ENCODE results near the gene MAP3K20.
"Not testable (repeated sequence)": the region's sequence is repeated elsewhere in the genome, so short reads cannot be mapped to it uniquely, and the experiment has no call there.

MAP3K20 gene

GRCh38 chr2:173075781-173076580 is at the start of gene MAP3K20:
TSS of gene MAP3K20 (plus strand) at chr2:173075846. CDS start at chr2:173091032, 15,186 bp downstream.
- Histone ChIP-seq H3K4me1 (ENCODE audit: control insufficient read depth, insufficient read depth, low read length) (peaks cover 21% of the 10 kb centered on the region), H3K36me3 (ENCODE audit: control insufficient read depth, insufficient read depth, low read length) (no peaks in the 10 kb centered on the region), H3K4me3 (ENCODE audit: low read length) (peak within 1 kb of the TSS; percentile 85), H3K9ac (ENCODE audit: low read length) (peak within 1 kb of the TSS; percentile 86), H3K27me3 (ENCODE audit: control insufficient read depth, insufficient read depth, low read length) (peaks cover 2% of the 10 kb centered on the region), H3K27ac (ENCODE audit: low read depth, low read length) (peak within 1 kb of the TSS; percentile 97)

- Histone ChIP-seq H3K27ac (ENCODE audit: low read depth, low read length) (no peak overlapping the region), H3K9ac (ENCODE audit: low read length) (no peak overlapping the region), H3K4me3 (ENCODE audit: low read length) (no peak overlapping the region), H3K36me3 (ENCODE audit: control insufficient read depth, insufficient read depth, low read length) (no peaks in the 10 kb centered on the region), H3K27me3 (ENCODE audit: control insufficient read depth, insufficient read depth, low read length) (no peaks in the 10 kb centered on the region), H3K4me1 (ENCODE audit: control insufficient read depth, insufficient read depth, low read length) (peaks cover 17% of the 10 kb centered on the region)
These were observed 49.2 kb upstream of the MAP3K20 start for GRCh38 chr2:173026479-173026878.

- no peaks in the 10 kb centered on the region for H3K36me3 ChIP-seq (ENCODE audit: control insufficient read depth, insufficient read depth, low read length)
- H3K27me3 ChIP-seq (ENCODE audit: control insufficient read depth, insufficient read depth, low read length): no peaks in the 10 kb centered on the region
- H3K4me1 ChIP-seq (ENCODE audit: control insufficient read depth, insufficient read depth, low read length): peaks cover 17% of the 10 kb centered on the region
- H3K27ac ChIP-seq (ENCODE audit: low read depth, low read length): peak overlapping the region; percentile 83
- H3K9ac ChIP-seq (ENCODE audit: low read length): no peak overlapping the region
- no peak overlapping the region for H3K4me3 ChIP-seq (ENCODE audit: low read length)
These were observed 48.2 kb upstream of the MAP3K20 start for GRCh38 chr2:173027181-173028128.

GRCh38 chr2:173028141-173028540 is 47.5 kb upstream of the MAP3K20 start:
- Histone ChIP-seq H3K27me3 (ENCODE audit: control insufficient read depth, insufficient read depth, low read length) (no peaks in the 10 kb centered on the region), H3K4me1 (ENCODE audit: control insufficient read depth, insufficient read depth, low read length) (peaks cover 17% of the 10 kb centered on the region), H3K36me3 (ENCODE audit: control insufficient read depth, insufficient read depth, low read length) (no peaks in the 10 kb centered on the region), H3K9ac (ENCODE audit: low read length) (no peak overlapping the region), H3K4me3 (ENCODE audit: low read length) (no peak overlapping the region), H3K27ac (ENCODE audit: low read depth, low read length) (peak overlapping the region; percentile 83)

- no peak overlapping the region for H3K4me3 ChIP-seq (ENCODE audit: low read length)
- no peaks in the 10 kb centered on the region for H3K27me3 ChIP-seq (ENCODE audit: control insufficient read depth, insufficient read depth, low read length)
- H3K27ac ChIP-seq (ENCODE audit: low read depth, low read length): peak overlapping the region; percentile 61
- no peak overlapping the region for H3K9ac ChIP-seq (ENCODE audit: low read length)
- peaks cover 17% of the 10 kb centered on the region for H3K4me1 ChIP-seq (ENCODE audit: control insufficient read depth, insufficient read depth, low read length)
- H3K36me3 ChIP-seq (ENCODE audit: control insufficient read depth, insufficient read depth, low read length): no peaks in the 10 kb centered on the region
These were observed 47.0 kb upstream of the MAP3K20 start for GRCh38 chr2:173028671-173029070.

GRCh38 chr2:173030561-173031490 is 44.8 kb upstream of the MAP3K20 start:
- H3K36me3 ChIP-seq (ENCODE audit: control insufficient read depth, insufficient read depth, low read length): no peaks in the 10 kb centered on the region
- H3K4me1 ChIP-seq (ENCODE audit: control insufficient read depth, insufficient read depth, low read length): peaks cover 17% of the 10 kb centered on the region
- no peak overlapping the region for H3K27ac ChIP-seq (ENCODE audit: low read depth, low read length)
- no peaks in the 10 kb centered on the region for H3K27me3 ChIP-seq (ENCODE audit: control insufficient read depth, insufficient read depth, low read length)
- H3K4me3 ChIP-seq (ENCODE audit: low read length): no peak overlapping the region
- no peak overlapping the region for H3K9ac ChIP-seq (ENCODE audit: low read length)

GRCh38 chr2:173032032-173032431 is 43.6 kb upstream of the MAP3K20 start:
- H3K9ac ChIP-seq (ENCODE audit: low read length): no peak overlapping the region
- peaks cover 14% of the 10 kb centered on the region for H3K4me1 ChIP-seq (ENCODE audit: control insufficient read depth, insufficient read depth, low read length)
- H3K27ac ChIP-seq (ENCODE audit: low read depth, low read length): no peak overlapping the region

GRCh38 chr2:173033084-173033483 is 42.6 kb upstream of the MAP3K20 start:
- Histone ChIP-seq H3K36me3 (ENCODE audit: control insufficient read depth, insufficient read depth, low read length) (no peaks in the 10 kb centered on the region), H3K27ac (ENCODE audit: low read depth, low read length) (no peak overlapping the region), H3K9ac (ENCODE audit: low read length) (no peak overlapping the region), H3K4me3 (ENCODE audit: low read length) (no peak overlapping the region), H3K4me1 (ENCODE audit: control insufficient read depth, insufficient read depth, low read length) (peaks cover 8% of the 10 kb centered on the region), H3K27me3 (ENCODE audit: control insufficient read depth, insufficient read depth, low read length) (no peaks in the 10 kb centered on the region)

More at GRCh38 chr2:173032032-173032431, 43.6 kb upstream of the MAP3K20 start:
- Histone ChIP-seq H3K36me3 (ENCODE audit: control insufficient read depth, insufficient read depth, low read length) (no peaks in the 10 kb centered on the region), H3K4me3 (ENCODE audit: low read length) (no peak overlapping the region), H3K27me3 (ENCODE audit: control insufficient read depth, insufficient read depth, low read length) (no peaks in the 10 kb centered on the region)

- H3K4me1 ChIP-seq (ENCODE audit: control insufficient read depth, insufficient read depth, low read length): no peaks in the 10 kb centered on the region
- no peak overlapping the region for H3K4me3 ChIP-seq (ENCODE audit: low read length)
- no peaks in the 10 kb centered on the region for H3K27me3 ChIP-seq (ENCODE audit: control insufficient read depth, insufficient read depth, low read length)
- H3K9ac ChIP-seq (ENCODE audit: low read length): no peak overlapping the region
- H3K36me3 ChIP-seq (ENCODE audit: control insufficient read depth, insufficient read depth, low read length): no peaks in the 10 kb centered on the region
- H3K27ac ChIP-seq (ENCODE audit: low read depth, low read length): no peak overlapping the region
These were observed 41.5 kb upstream of the MAP3K20 start for GRCh38 chr2:173034143-173034542.

- no peak overlapping the region for H3K9ac ChIP-seq (ENCODE audit: low read length)
- H3K27ac ChIP-seq (ENCODE audit: low read depth, low read length): peak overlapping the region; percentile 1
- no peaks in the 10 kb centered on the region for H3K27me3 ChIP-seq (ENCODE audit: control insufficient read depth, insufficient read depth, low read length)
- H3K4me3 ChIP-seq (ENCODE audit: low read length): no peak overlapping the region
- H3K36me3 ChIP-seq (ENCODE audit: control insufficient read depth, insufficient read depth, low read length): no peaks in the 10 kb centered on the region
- H3K4me1 ChIP-seq (ENCODE audit: control insufficient read depth, insufficient read depth, low read length): no peaks in the 10 kb centered on the region
These were observed 38.2 kb upstream of the MAP3K20 start for GRCh38 chr2:173037245-173038120.

- H3K9ac ChIP-seq (ENCODE audit: low read length); H3K4me1 ChIP-seq (ENCODE audit: control insufficient read depth, insufficient read depth, low read length); H3K27ac ChIP-seq (ENCODE audit: low read depth, low read length); H3K27me3 ChIP-seq (ENCODE audit: control insufficient read depth, insufficient read depth, low read length); H3K36me3 ChIP-seq (ENCODE audit: control insufficient read depth, insufficient read depth, low read length); H3K4me3 ChIP-seq (ENCODE audit: low read length): not testable (repeated sequence)
These were observed 37.4 kb upstream of the MAP3K20 start for GRCh38 chr2:173038257-173038656.

Data from rectal smooth muscle tissue (tissue), 1 donor.